Measurements from ENCODE around the gene RHO.

RHO gene

GRCh38 chr3:129563850-129564535, 35.6 kb downstream of the RHO start:
- H3K27ac ChIP-seq (ENCODE audit: low read depth, low read length), result no peak overlapping the region
- no peaks in the 10 kb centered on the region for H3K9me3 ChIP-seq (ENCODE audit: control insufficient read depth in 1 of 2, low read length in 2 of 2)
- H3K27me3 ChIP-seq (ENCODE audit: control insufficient read depth in 1 of 2, insufficient read depth in 2 of 2, low read length in 2 of 2), result no peaks in the 10 kb centered on the region
- no peak overlapping the region for H3K9ac ChIP-seq (ENCODE audit: low read depth in 1 of 2, low read length in 2 of 2)
- H3K36me3 ChIP-seq (ENCODE audit: control insufficient read depth in 1 of 2, insufficient read depth in 2 of 2, low read length in 2 of 2), result peaks cover 0 to 22% of the 10 kb centered on the region in 2 donors
- H3K4me3 ChIP-seq (ENCODE audit: low read depth in 1 of 2, low read length in 2 of 2), result no peak overlapping the region
- H3K4me1 ChIP-seq (ENCODE audit: control insufficient read depth in 1 of 2, insufficient read depth in 2 of 2, low read length in 2 of 2), result peaks cover 2 to 20% of the 10 kb centered on the region in 2 donors

DNA sequence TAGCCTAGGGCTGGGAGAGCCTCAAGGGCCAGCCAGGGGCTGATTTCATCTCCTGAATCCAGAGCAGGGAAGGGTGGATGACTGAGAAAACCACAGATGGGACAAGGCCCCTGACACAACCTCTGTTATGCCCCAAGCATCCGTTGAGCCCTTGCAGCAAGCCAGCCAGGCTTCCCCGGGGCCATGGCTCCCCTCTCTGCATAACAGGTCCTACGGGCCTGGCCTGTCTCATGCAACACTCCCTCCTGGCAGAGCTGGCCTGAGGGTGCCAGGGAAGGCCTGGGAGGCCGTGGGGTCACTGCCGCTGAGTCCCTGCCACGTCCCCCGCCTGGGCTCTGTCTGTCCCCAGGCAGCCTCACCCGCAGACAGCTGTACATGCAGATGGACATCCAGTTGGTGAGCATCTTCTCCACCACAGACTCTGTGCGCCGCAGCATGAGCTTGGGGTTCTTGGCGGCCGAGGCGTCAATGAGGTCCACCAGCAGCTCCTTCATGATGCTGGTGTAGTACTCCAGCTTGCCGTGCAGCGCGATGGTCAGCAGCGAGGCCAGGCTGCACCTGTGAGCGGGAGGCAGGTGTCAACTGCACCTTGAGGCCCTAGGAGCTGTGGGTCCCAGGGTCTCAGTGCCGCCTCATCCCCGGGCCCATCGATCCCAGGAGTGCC, 36.7 kb downstream of the RHO start:
- Histone ChIP-seq H3K9ac (ENCODE audit: low read depth in 1 of 2, low read length in 2 of 2) (no peak overlapping the region), H3K36me3 (ENCODE audit: control insufficient read depth in 1 of 2, insufficient read depth in 2 of 2, low read length in 2 of 2) (peaks cover 0 to 25% of the 10 kb centered on the region in 2 donors)

DNA sequence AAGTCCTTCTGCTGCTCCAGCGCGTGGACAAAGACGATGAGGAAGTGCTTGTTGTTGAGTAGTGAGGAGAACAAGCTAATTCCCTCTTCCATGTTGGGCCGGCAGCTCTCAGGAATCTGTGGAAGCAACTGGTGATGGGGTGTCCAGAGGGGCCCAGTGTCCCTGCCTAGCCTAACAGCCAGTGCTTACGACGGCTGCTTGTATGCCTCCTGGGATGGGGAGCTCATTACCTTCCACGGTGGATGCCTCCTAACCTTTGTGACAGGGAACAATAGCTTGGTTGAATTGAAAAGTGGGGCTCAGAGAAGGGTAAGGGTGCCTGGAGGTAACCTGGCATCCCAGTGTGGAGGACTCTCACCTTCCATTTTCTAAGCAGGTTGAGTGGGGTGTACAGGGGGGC, 37.5 kb downstream of the RHO start:
- Histone ChIP-seq H3K4me3 (ENCODE audit: low read depth in 1 of 2, low read length in 2 of 2) (no peak overlapping the region), H3K27ac (ENCODE audit: low read depth, low read length) (no peak overlapping the region), H3K9ac (ENCODE audit: low read depth in 1 of 2, low read length in 2 of 2) (no peak overlapping the region), H3K4me1 (ENCODE audit: control insufficient read depth in 1 of 2, insufficient read depth in 2 of 2, low read length in 2 of 2) (peaks cover 0 to 9% of the 10 kb centered on the region in 2 donors), H3K36me3 (ENCODE audit: control insufficient read depth in 1 of 2, insufficient read depth in 2 of 2, low read length in 2 of 2) (peaks cover 0 to 31% of the 10 kb centered on the region in 2 donors), H3K27me3 (ENCODE audit: control insufficient read depth in 1 of 2, insufficient read depth in 2 of 2, low read length in 2 of 2) (no peaks in the 10 kb centered on the region), H3K9me3 (ENCODE audit: control insufficient read depth in 1 of 2, low read length in 2 of 2) (no peaks in the 10 kb centered on the region)

More for the DNA sequence above, 36.7 kb downstream of the RHO start:
- Histone ChIP-seq H3K27ac (ENCODE audit: low read depth, low read length) (no peak overlapping the region), H3K9me3 (ENCODE audit: control insufficient read depth in 1 of 2, low read length in 2 of 2) (no peaks in the 10 kb centered on the region), H3K4me1 (ENCODE audit: control insufficient read depth in 1 of 2, insufficient read depth in 2 of 2, low read length in 2 of 2) (peaks cover 0 to 13% of the 10 kb centered on the region in 2 donors), H3K4me3 (ENCODE audit: low read depth in 1 of 2, low read length in 2 of 2) (no peak overlapping the region), H3K27me3 (ENCODE audit: control insufficient read depth in 1 of 2, insufficient read depth in 2 of 2, low read length in 2 of 2) (no peaks in the 10 kb centered on the region)

- Histone ChIP-seq H3K9me3 (ENCODE audit: control insufficient read depth in 1 of 2, low read length in 2 of 2) (no peaks in the 10 kb centered on the region), H3K9ac (ENCODE audit: low read depth in 1 of 2, low read length in 2 of 2) (no peak overlapping the region), H3K4me1 (ENCODE audit: control insufficient read depth in 1 of 2, insufficient read depth in 2 of 2, low read length in 2 of 2) (peaks cover 0 to 3% of the 10 kb centered on the region in 2 donors), H3K36me3 (ENCODE audit: control insufficient read depth in 1 of 2, insufficient read depth in 2 of 2, low read length in 2 of 2) (peaks cover 0 to 29% of the 10 kb centered on the region in 2 donors), H3K4me3 (ENCODE audit: low read depth in 1 of 2, low read length in 2 of 2) (no peak overlapping the region), H3K27me3 (ENCODE audit: control insufficient read depth in 1 of 2, insufficient read depth in 2 of 2, low read length in 2 of 2) (no peaks in the 10 kb centered on the region), H3K27ac (ENCODE audit: low read depth, low read length) (no peak overlapping the region)
These were observed 38.8 kb downstream of the RHO start for GRCh38 chr3:129567176-129567705.

DNA sequence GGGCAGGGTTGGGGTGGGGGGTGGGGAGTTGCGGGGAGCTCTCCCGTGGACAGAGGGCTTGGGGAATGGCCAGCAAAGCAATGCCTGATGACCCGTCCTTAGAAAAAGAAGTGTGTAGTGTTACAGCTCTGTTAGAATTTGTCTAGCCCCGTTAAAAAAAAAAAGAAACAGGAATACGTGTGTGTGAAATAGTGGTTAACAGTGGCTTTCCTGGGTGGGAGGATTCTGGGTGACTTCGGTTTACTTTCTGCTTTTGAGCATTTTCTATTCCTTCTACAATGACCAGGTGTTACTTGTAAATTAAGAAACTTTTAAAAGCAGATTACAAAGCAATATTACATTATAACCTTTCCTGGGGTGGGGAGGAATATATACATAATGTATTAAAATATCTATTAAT, 39.5 kb downstream of the RHO start:
- H3K9me3 ChIP-seq (ENCODE audit: control insufficient read depth in 1 of 2, low read length in 2 of 2), result no peaks in the 10 kb centered on the region
- no peaks in the 10 kb centered on the region for H3K27me3 ChIP-seq (ENCODE audit: control insufficient read depth in 1 of 2, insufficient read depth in 2 of 2, low read length in 2 of 2)
- no peak overlapping the region for H3K9ac ChIP-seq (ENCODE audit: low read depth in 1 of 2, low read length in 2 of 2)
- H3K4me3 ChIP-seq (ENCODE audit: low read depth in 1 of 2, low read length in 2 of 2), result no peak overlapping the region
- peaks cover 0 to 22% of the 10 kb centered on the region in 2 donors for H3K36me3 ChIP-seq (ENCODE audit: control insufficient read depth in 1 of 2, insufficient read depth in 2 of 2, low read length in 2 of 2)
- H3K27ac ChIP-seq (ENCODE audit: low read depth, low read length), result no peak overlapping the region
- peaks cover 0 to 3% of the 10 kb centered on the region in 2 donors for H3K4me1 ChIP-seq (ENCODE audit: control insufficient read depth in 1 of 2, insufficient read depth in 2 of 2, low read length in 2 of 2)

- Histone ChIP-seq H3K9ac (ENCODE audit: low read depth in 1 of 2, low read length in 2 of 2) (no peak overlapping the region), H3K27me3 (ENCODE audit: control insufficient read depth in 1 of 2, insufficient read depth in 2 of 2, low read length in 2 of 2) (no peaks in the 10 kb centered on the region), H3K36me3 (ENCODE audit: control insufficient read depth in 1 of 2, insufficient read depth in 2 of 2, low read length in 2 of 2) (peaks cover 0 to 21% of the 10 kb centered on the region in 2 donors), H3K9me3 (ENCODE audit: control insufficient read depth in 1 of 2, low read length in 2 of 2) (no peaks in the 10 kb centered on the region), H3K4me1 (ENCODE audit: control insufficient read depth in 1 of 2, insufficient read depth in 2 of 2, low read length in 2 of 2) (peaks cover 0 to 3% of the 10 kb centered on the region in 2 donors), H3K27ac (ENCODE audit: low read depth, low read length) (no peak overlapping the region), H3K4me3 (ENCODE audit: low read depth in 1 of 2, low read length in 2 of 2) (no peak overlapping the region)
These were observed 41.4 kb downstream of the RHO start for GRCh38 chr3:129569856-129570255.

DNA sequence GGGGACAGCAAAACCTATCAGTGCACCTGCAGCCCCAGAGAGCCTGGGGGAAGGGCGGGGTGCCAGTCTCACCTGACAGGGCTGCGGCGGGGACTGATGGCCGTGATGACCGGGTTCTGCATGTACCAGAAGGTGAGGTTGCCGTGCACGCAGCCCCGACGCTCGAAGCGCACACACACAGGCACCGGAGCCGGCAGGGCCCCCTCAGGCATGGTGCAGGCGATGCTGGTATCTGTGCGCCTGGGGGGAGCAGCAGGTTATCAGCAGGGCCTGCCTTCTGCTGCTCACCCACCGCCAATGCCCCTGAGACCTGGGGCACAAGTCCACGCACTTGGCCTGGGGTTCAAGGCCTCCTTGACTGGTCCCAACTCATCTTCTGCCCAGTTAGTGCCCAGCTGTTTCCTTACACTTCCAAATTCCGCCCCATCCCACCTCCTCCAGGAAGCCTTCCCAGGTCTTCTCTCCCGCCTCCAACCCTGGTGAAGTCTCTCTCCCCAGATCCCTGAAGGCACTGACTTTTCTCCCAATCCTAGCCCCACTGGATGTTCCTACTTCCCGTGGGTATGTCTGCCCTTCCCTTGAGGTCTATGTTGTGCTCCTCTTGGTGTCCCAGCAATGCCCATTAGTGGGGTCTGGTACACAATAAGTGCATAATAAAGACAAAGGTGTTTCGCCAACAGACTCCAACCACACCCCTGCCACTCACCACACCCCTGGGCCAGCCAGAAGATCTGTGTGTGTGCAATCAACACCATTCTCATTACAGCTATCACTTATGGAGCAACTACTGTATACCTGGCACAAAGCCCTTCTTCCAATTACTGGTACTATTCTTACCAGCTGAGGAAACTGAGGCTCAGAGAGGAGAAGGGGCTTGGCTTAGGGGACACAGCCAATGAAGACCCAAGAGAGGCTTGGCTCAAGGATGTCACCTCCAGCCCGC, 43.4 kb downstream of the RHO start:
- Histone ChIP-seq H3K27ac (ENCODE audit: low read depth, low read length) (no peak overlapping the region), H3K9me3 (ENCODE audit: control insufficient read depth in 1 of 2, low read length in 2 of 2) (no peaks in the 10 kb centered on the region), H3K4me3 (ENCODE audit: low read depth in 1 of 2, low read length in 2 of 2) (no peak overlapping the region), H3K9ac (ENCODE audit: low read depth in 1 of 2, low read length in 2 of 2) (no peak overlapping the region), H3K27me3 (ENCODE audit: control insufficient read depth in 1 of 2, insufficient read depth in 2 of 2, low read length in 2 of 2) (no peaks in the 10 kb centered on the region), H3K4me1 (ENCODE audit: control insufficient read depth in 1 of 2, insufficient read depth in 2 of 2, low read length in 2 of 2) (peaks cover 7% of the 10 kb centered on the region in 2 donors), H3K36me3 (ENCODE audit: control insufficient read depth in 1 of 2, insufficient read depth in 2 of 2, low read length in 2 of 2) (peaks cover 0 to 20% of the 10 kb centered on the region in 2 donors)

DNA sequence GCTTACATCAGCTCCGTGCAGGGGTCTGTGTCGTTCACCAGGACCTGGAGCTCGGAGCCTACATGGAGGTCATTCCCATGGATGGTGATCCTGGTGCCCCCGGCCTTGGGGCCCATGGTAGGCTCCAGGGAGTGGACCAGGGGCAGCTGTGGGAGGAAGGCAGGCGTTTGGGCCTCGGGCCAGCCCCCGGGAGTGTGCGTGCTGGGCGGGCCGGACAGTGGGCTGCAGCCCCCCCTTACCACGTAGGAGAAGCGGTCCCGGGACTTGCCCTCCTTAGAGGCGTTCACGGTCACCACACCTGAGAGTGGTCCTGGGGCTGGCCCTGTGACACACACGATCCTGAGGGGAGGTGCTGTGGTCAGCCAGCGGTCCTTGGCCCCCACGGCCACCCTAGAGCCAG, 44.2 kb downstream of the RHO start:
- Histone ChIP-seq H3K27me3 (ENCODE audit: control insufficient read depth in 1 of 2, insufficient read depth in 2 of 2, low read length in 2 of 2) (no peaks in the 10 kb centered on the region), H3K4me3 (ENCODE audit: low read depth in 1 of 2, low read length in 2 of 2) (no peak overlapping the region), H3K27ac (ENCODE audit: low read depth, low read length) (no peak overlapping the region), H3K9ac (ENCODE audit: low read depth in 1 of 2, low read length in 2 of 2) (no peak overlapping the region), H3K4me1 (ENCODE audit: control insufficient read depth in 1 of 2, insufficient read depth in 2 of 2, low read length in 2 of 2) (peaks cover 9 to 12% of the 10 kb centered on the region in 2 donors), H3K9me3 (ENCODE audit: control insufficient read depth in 1 of 2, low read length in 2 of 2) (no peaks in the 10 kb centered on the region), H3K36me3 (ENCODE audit: control insufficient read depth in 1 of 2, insufficient read depth in 2 of 2, low read length in 2 of 2) (peaks cover 0 to 20% of the 10 kb centered on the region in 2 donors)

DNA sequence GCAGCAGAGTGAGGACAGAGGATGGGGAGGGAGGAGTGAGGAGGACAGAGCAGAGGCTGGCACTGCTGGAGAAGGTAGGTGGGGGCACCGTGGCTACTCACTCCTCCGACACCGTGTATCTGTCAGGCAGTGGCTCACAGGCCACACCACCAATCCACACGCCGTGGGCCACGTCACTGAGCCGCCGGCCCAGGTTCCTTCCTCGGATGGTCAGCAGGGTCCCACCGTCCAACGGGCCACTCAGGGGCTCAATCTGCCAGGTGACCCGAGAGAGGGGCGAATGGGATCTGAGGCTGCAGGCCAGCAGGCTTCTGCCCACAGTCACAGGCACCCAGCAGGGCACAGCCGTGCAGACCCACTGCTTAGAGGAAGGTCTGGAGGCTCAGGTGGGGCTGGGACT, 45.1 kb downstream of the RHO start:
- H3K4me1 ChIP-seq (ENCODE audit: control insufficient read depth in 1 of 2, insufficient read depth in 2 of 2, low read length in 2 of 2), result peaks cover 18 to 21% of the 10 kb centered on the region in 2 donors
- H3K27ac ChIP-seq (ENCODE audit: low read depth, low read length), result no peak overlapping the region
- H3K9me3 ChIP-seq (ENCODE audit: control insufficient read depth in 1 of 2, low read length in 2 of 2), result no peaks in the 10 kb centered on the region
- H3K4me3 ChIP-seq (ENCODE audit: low read depth in 1 of 2, low read length in 2 of 2), result no peak overlapping the region
- H3K9ac ChIP-seq (ENCODE audit: low read depth in 1 of 2, low read length in 2 of 2), result no peak overlapping the region
- H3K27me3 ChIP-seq (ENCODE audit: control insufficient read depth in 1 of 2, insufficient read depth in 2 of 2, low read length in 2 of 2), result no peaks in the 10 kb centered on the region
- peaks cover 0 to 20% of the 10 kb centered on the region in 2 donors for H3K36me3 ChIP-seq (ENCODE audit: control insufficient read depth in 1 of 2, insufficient read depth in 2 of 2, low read length in 2 of 2)
